Measurements from ENCODE around the gene PRSS58.

The PRSS58 gene

DNA sequence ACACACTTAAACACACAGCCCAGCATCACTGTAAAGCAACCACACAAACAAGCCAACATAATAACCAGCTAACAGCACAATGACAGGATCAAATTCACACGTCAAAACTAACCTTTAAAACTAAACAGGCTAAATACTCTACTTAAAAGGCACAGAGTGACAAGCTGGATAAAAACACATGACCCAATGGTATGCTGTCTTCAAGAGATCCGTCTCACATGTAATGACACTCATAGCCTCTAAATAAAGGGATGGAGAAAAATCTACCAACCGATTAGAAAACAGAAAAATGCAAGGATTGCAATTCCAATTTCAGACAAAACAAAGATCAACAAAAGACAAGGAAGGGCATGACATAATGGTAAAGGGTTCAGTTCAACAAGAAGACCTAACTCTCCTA, 17.2 kb upstream of the PRSS58 start:
- H3K4me3 ChIP-seq (ENCODE audit: low read depth, low read length) = no peak overlapping the region
- no peaks in the 10 kb centered on the region for H3K36me3 ChIP-seq (ENCODE audit: control insufficient read depth, insufficient read depth, low read length)
- no peak overlapping the region for H3K27ac ChIP-seq (ENCODE audit: low read depth, low read length)
- no peaks in the 10 kb centered on the region for H3K27me3 ChIP-seq (ENCODE audit: control insufficient read depth, insufficient read depth, low read length)
- no peaks in the 10 kb centered on the region; the same call in 1 of the 2 replicates for H3K9me3 ChIP-seq (ENCODE audit: control insufficient read depth, insufficient read depth, low read length)
- H3K9ac ChIP-seq (ENCODE audit: low read depth, low read length) = no peak overlapping the region
- H3K4me1 ChIP-seq (ENCODE audit: control insufficient read depth, insufficient read depth, low read length) = peaks cover 4% of the 10 kb centered on the region; the same call in 1 of the 2 replicates

DNA sequence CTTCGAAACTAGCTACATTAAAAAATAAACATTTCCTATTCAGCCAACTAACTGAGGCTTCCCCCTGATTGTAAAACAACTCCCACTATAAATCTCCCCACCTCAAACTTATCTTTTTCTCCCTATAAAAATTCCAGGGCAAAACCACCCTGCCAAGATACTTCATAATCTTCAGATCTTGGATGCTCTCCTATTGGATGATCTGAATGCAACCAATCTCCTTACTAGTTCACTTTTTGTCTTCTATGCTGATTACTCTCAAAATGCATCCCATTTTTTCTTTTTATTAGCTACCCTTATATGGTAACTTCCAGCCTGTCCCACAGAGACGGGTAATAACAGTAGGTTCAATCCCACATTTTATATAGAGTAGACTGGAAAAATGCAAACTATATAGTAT, 15.0 kb upstream of the PRSS58 start:
- H3K9ac ChIP-seq (ENCODE audit: low read depth, low read length) = no peak overlapping the region
- H3K9me3 ChIP-seq (ENCODE audit: control insufficient read depth, insufficient read depth, low read length) = no peaks in the 10 kb centered on the region; the same call in 1 of the 2 replicates
- H3K36me3 ChIP-seq (ENCODE audit: control insufficient read depth, insufficient read depth, low read length) = no peaks in the 10 kb centered on the region
- H3K27ac ChIP-seq (ENCODE audit: low read depth, low read length) = no peak overlapping the region
- H3K27me3 ChIP-seq (ENCODE audit: control insufficient read depth, insufficient read depth, low read length) = no peaks in the 10 kb centered on the region
- H3K4me1 ChIP-seq (ENCODE audit: control insufficient read depth, insufficient read depth, low read length) = peaks cover 4% of the 10 kb centered on the region; the same call in 1 of the 2 replicates
- no peak overlapping the region for H3K4me3 ChIP-seq (ENCODE audit: low read depth, low read length)

DNA sequence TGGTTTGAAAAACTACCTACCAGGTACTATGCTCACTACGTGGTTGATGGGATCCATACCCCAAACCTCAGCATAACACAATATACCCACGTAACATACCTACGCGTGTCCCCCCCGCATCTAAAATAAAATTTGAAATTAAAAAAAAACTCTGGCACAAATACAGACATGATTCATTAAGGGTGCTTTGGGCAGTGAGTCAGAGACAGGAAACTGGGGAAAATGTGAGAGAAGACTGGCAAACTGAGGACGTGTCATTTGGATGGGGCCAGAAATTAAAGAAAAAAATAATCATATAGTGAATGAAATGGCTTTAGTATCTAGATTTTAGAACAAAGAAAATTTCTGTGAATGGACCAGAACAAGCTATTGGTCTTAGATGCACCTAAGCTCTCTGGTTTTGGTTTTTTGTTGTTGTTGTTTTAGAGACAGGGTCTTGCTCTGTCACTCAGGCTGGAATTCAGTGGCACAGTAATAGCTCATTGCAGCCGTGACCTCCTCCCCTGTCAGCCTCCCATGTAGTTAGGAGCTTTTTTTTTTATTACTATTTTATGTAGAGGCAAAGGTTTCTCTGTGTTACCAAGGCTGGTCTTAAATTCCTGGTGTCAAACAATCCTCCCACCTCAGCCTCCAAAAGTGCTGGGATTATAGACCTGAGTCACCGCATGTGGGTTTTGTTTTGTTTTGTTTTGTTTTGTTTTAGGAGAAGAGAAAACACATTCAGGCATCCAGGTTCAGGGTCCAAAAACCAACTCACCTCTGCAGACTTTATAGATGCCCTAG, 5.9 kb upstream of the PRSS58 start:
- H3K9me3 ChIP-seq (ENCODE audit: control insufficient read depth, insufficient read depth, low read length) = no peaks in the 10 kb centered on the region
- no peaks in the 10 kb centered on the region for H3K27me3 ChIP-seq (ENCODE audit: control insufficient read depth, insufficient read depth, low read length)
- H3K4me3 ChIP-seq (ENCODE audit: low read depth, low read length) = no peak overlapping the region
- no peaks in the 10 kb centered on the region for H3K4me1 ChIP-seq (ENCODE audit: control insufficient read depth, insufficient read depth, low read length)
- H3K27ac ChIP-seq (ENCODE audit: low read depth, low read length) = no peak overlapping the region
- no peak overlapping the region for H3K9ac ChIP-seq (ENCODE audit: low read depth, low read length)
- H3K36me3 ChIP-seq (ENCODE audit: control insufficient read depth, insufficient read depth, low read length) = no peaks in the 10 kb centered on the region

DNA sequence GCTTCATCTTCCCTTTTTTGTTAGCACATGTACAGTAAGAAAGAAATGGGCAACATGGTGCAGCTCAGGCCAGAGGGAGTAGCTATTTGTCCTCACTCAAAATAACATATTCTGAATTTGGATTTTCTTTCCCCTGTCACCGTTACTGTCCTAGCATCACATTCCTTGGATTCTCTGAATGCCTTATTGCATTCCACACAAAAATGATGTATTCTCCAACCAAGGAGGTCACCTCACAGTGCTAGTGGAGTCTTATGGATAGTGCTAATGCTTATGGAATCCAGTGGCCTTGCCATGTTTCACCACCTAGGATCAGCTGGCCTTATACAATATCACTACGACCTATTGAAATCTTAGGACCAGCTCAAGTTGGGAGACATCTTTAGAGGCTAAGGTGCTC, 7.2 kb downstream of the PRSS58 start:
- no peaks in the 10 kb centered on the region for H3K4me1 ChIP-seq (ENCODE audit: control insufficient read depth, insufficient read depth, low read length)
- no peak overlapping the region for H3K9ac ChIP-seq (ENCODE audit: low read depth, low read length)
- no peak overlapping the region for H3K4me3 ChIP-seq (ENCODE audit: low read depth, low read length)
- H3K27ac ChIP-seq (ENCODE audit: low read depth, low read length) = no peak overlapping the region
- H3K9me3 ChIP-seq (ENCODE audit: control insufficient read depth, insufficient read depth, low read length) = no peaks in the 10 kb centered on the region
- no peaks in the 10 kb centered on the region for H3K27me3 ChIP-seq (ENCODE audit: control insufficient read depth, insufficient read depth, low read length)
- no peaks in the 10 kb centered on the region for H3K36me3 ChIP-seq (ENCODE audit: control insufficient read depth, insufficient read depth, low read length)

DNA sequence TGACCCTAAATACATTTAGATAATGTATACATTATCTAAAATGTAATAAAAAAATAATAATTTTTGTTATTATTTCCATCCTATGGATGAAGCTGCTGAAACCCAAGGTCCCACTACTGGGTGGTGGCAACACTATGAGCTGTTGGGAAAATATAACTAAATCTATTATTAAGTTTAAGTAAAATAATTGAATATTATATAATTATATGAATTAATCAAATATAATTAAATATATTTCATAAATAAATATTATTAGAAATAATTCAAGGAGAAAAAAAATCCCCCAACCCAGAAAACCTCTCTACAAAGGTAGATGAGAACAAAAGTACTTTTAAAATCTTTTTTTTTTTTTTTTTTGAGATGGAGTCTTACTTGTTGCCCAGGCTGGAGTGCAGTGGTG, 7.9 kb downstream of the PRSS58 start:
- no peaks in the 10 kb centered on the region for H3K27me3 ChIP-seq (ENCODE audit: control insufficient read depth, insufficient read depth, low read length)
- no peaks in the 10 kb centered on the region for H3K4me1 ChIP-seq (ENCODE audit: control insufficient read depth, insufficient read depth, low read length)
- no peaks in the 10 kb centered on the region for H3K36me3 ChIP-seq (ENCODE audit: control insufficient read depth, insufficient read depth, low read length)
- H3K4me3 ChIP-seq (ENCODE audit: low read depth, low read length) = no peak overlapping the region
- no peak overlapping the region for H3K27ac ChIP-seq (ENCODE audit: low read depth, low read length)
- H3K9me3 ChIP-seq (ENCODE audit: control insufficient read depth, insufficient read depth, low read length) = no peaks in the 10 kb centered on the region
- H3K9ac ChIP-seq (ENCODE audit: low read depth, low read length) = no peak overlapping the region

DNA sequence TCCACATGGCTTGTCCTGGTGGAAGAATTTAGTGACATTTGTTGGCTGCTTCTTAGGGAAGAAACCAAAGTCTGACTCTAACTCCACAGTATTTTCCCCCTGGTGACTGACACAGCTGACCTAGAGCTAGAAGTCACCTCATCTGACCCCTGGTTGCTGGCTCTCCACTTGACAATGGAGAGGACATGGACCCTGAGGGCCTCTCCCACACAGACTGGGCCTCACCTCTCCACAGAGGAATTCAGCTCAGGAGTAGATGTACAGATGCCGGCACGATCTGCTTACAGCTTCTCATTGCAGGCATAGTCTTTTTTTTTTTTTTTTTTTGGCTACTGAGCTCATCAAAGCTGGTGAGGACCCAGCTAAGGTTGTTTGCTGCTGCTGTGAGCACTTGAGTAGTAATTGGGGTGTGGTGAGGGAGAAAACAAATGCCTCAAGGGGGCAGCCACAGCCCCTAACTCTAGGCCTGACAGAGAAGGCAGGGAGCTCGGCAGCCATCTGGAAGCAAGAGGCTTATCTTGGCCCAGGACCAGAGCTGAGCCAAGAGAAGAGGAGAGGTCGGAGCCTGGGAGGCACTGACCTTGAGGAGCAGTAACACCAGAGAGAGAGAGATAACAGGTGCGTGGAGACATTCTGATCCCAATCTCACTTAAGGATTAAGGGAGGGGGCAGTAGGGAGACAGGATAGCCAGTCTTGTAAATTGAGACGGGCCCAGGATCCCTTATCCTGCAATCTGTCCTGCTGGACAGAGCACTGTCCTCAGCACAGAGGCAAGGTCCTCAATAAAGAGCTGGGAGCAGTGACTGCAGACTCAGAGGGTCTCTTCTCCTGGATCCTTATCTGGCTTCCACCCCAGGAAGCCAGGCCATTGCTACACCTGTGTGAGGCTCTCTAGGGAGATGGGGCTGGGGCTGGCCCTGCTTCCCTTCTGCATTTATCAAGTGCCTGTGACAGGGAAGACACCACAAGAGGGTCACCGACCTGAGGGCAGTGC, 9.4 kb downstream of the PRSS58 start:
- Histone ChIP-seq H3K4me3 (ENCODE audit: low read depth, low read length) (no peak overlapping the region), H3K36me3 (ENCODE audit: control insufficient read depth, insufficient read depth, low read length) (no peaks in the 10 kb centered on the region), H3K4me1 (ENCODE audit: control insufficient read depth, insufficient read depth, low read length) (no peaks in the 10 kb centered on the region), H3K9ac (ENCODE audit: low read depth, low read length) (no peak overlapping the region), H3K9me3 (ENCODE audit: control insufficient read depth, insufficient read depth, low read length) (no peaks in the 10 kb centered on the region), H3K27me3 (ENCODE audit: control insufficient read depth, insufficient read depth, low read length) (no peaks in the 10 kb centered on the region), H3K27ac (ENCODE audit: low read depth, low read length) (no peak overlapping the region)

DNA sequence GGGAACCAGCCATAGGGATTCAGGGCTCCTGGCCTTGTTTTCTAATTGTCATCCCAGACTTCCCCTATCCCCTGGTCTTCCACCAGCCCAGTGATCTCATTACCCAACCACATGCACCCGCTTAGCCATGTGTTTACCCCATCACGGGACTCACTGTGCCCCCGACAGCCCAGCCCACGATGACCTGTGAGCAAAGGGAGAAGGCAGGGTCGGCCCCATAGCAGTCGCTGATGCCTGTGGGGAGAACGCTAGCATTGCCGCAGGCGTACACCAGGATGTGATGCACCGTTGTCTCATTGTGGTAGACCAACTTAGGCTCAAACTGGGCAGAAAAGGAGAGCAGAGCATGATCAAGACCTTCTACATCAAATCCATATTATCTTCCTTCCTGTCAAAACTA, 14.0 kb downstream of the PRSS58 start:
- no peak overlapping the region for H3K27ac ChIP-seq (ENCODE audit: low read depth, low read length)
- H3K9me3 ChIP-seq (ENCODE audit: control insufficient read depth, insufficient read depth, low read length) = no peaks in the 10 kb centered on the region
- H3K4me1 ChIP-seq (ENCODE audit: control insufficient read depth, insufficient read depth, low read length) = no peaks in the 10 kb centered on the region
- no peak overlapping the region for H3K4me3 ChIP-seq (ENCODE audit: low read depth, low read length)
- no peaks in the 10 kb centered on the region for H3K36me3 ChIP-seq (ENCODE audit: control insufficient read depth, insufficient read depth, low read length)
- no peak overlapping the region for H3K9ac ChIP-seq (ENCODE audit: low read depth, low read length)
- H3K27me3 ChIP-seq (ENCODE audit: control insufficient read depth, insufficient read depth, low read length) = no peaks in the 10 kb centered on the region

DNA sequence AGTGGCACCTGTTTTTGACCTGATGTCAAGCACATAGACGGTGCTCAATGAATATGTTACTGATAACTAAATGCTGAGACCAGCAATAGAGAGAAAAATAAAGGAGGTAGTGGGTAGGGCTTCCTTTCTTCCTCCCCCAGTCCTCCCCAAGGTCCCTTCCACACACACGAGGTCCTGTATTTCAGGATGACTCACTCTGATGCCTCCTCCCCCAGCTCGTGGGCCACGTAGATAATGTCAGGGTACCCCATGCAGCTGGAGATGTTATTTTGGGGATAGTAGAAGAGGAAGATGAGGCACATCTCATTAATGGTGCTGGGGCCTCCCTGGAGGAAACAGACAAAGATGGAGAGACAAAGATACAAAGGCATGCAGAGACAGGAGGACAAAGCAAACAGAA, 17.3 kb downstream of the PRSS58 start:
- Histone ChIP-seq H3K9me3 (ENCODE audit: control insufficient read depth, insufficient read depth, low read length) (no peaks in the 10 kb centered on the region), H3K27me3 (ENCODE audit: control insufficient read depth, insufficient read depth, low read length) (no peaks in the 10 kb centered on the region), H3K27ac (ENCODE audit: low read depth, low read length) (no peak overlapping the region), H3K9ac (ENCODE audit: low read depth, low read length) (no peak overlapping the region), H3K4me3 (ENCODE audit: low read depth, low read length) (no peak overlapping the region), H3K4me1 (ENCODE audit: control insufficient read depth, insufficient read depth, low read length) (no peaks in the 10 kb centered on the region), H3K36me3 (ENCODE audit: control insufficient read depth, insufficient read depth, low read length) (no peaks in the 10 kb centered on the region)

DNA sequence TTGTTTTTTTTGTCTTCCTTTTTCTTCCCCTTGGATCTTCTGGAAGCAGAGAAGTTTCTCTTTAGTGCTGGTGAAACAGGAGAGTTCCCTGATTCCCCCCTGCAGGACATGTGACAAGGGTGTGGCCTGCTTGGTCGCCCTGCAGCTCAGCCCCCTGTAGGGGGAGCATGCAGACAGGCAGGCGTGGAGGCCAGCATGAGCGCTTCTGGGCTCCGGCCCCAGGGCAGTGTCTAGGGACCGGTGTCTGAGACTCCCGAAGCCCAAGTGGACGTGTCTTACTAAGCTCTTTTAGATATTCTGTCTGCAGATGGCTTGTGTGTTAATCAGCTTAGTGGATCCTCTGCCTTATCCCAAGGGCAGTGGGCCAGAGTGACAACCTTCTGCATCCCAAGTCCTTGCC, 26.1 kb downstream of the PRSS58 start:
- H3K4me3 ChIP-seq (ENCODE audit: low read depth, low read length) = no peak overlapping the region
- H3K36me3 ChIP-seq (ENCODE audit: control insufficient read depth, insufficient read depth, low read length) = no peaks in the 10 kb centered on the region
- H3K9me3 ChIP-seq (ENCODE audit: control insufficient read depth, insufficient read depth, low read length) = 0 out of 2 replicates have a peak, but pooled peaks cover 5% of the 10 kb centered on the region
- H3K4me1 ChIP-seq (ENCODE audit: control insufficient read depth, insufficient read depth, low read length) = peaks cover 3% of the 10 kb centered on the region; the same call in 1 of the 2 replicates
- no peaks in the 10 kb centered on the region for H3K27me3 ChIP-seq (ENCODE audit: control insufficient read depth, insufficient read depth, low read length)
- no peak overlapping the region for H3K27ac ChIP-seq (ENCODE audit: low read depth, low read length)
- no peak overlapping the region for H3K9ac ChIP-seq (ENCODE audit: low read depth, low read length)

DNA sequence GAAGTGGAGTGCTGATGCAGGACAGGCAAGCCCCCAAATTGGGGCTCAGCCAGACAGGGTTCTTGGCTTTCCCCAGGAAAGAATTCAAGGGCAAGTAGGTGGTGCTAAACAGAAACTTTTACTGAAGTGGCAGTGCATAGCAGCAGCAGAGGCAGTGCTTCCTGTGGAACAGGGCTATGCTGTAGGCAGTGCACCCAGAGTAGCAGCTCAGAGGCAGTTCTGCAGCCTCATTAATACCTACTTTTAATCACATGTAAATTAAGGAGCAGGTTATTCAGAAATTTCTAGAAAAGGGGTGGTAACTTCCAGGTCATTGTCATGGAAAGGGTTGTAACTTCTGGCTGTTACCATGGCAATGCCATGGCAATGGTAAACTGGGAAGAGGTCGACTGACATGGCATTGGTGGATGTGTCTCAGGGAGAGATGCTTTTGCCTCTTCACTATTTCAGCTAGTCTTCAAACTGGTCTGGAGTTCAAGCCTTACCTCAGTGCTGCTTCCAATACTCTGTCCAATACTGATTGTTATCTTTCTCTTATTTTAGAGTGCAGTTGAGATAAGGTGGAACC, 29.2 kb downstream of the PRSS58 start:
- 0 out of 2 replicates have a peak, but pooled peaks cover 5% of the 10 kb centered on the region for H3K9me3 ChIP-seq (ENCODE audit: control insufficient read depth, insufficient read depth, low read length)
- H3K4me3 ChIP-seq (ENCODE audit: low read depth, low read length) = no peak overlapping the region
- peaks cover 3% of the 10 kb centered on the region; the same call in 1 of the 2 replicates for H3K4me1 ChIP-seq (ENCODE audit: control insufficient read depth, insufficient read depth, low read length)
- H3K27me3 ChIP-seq (ENCODE audit: control insufficient read depth, insufficient read depth, low read length) = no peaks in the 10 kb centered on the region
- no peak overlapping the region for H3K9ac ChIP-seq (ENCODE audit: low read depth, low read length)
- no peaks in the 10 kb centered on the region for H3K36me3 ChIP-seq (ENCODE audit: control insufficient read depth, insufficient read depth, low read length)
- no peak overlapping the region for H3K27ac ChIP-seq (ENCODE audit: low read depth, low read length)
